Measurements from ENCODE around the gene GLI3.

The GLI3 gene

GRCh38 chr7:41912851-41913567 lies 324.0 kb downstream of the GLI3 start:
- DNase-seq, result no peak

GRCh38 chr7:41912426-41912825 lies 324.6 kb downstream of the GLI3 start:
- no peak for DNase-seq

GRCh38 chr7:41911792-41912191 lies 325.2 kb downstream of the GLI3 start:
- DNase-seq, result no peak

All from NCI-H2171 treated with DMSO at 0.1 percent for 48 hours (cell line).